Esophagus muscularis mucosa (tissue), 3 donors: ENCODE measurements around the gene AKNAD1.

ENCODE experiments used
- EP300 ChIP-seq: sonication (generic); formaldehyde crosslinking; IDR thresholded peaks from one replicate; pipeline ENCODE4 v1.6.1; 2017; ENCODE audit warnings: antibody characterized with exemption
- TF ChIP-seq, protein P1 (sequence below), 3 experiments: fragments of 200-600 bp in 2 of 3; fragments of 450-650 bp in 1 of 3; sonication (generic) in 2 of 3; IDR thresholded peaks; one replicate each; pipeline ENCODE4 v1.5.1; 2017 to 2019; ENCODE audit warnings: antibody characterized with exemption in 3 of 3, mild to moderate bottlenecking in 2 of 3, moderate library complexity in 1 of 3

DNA sequence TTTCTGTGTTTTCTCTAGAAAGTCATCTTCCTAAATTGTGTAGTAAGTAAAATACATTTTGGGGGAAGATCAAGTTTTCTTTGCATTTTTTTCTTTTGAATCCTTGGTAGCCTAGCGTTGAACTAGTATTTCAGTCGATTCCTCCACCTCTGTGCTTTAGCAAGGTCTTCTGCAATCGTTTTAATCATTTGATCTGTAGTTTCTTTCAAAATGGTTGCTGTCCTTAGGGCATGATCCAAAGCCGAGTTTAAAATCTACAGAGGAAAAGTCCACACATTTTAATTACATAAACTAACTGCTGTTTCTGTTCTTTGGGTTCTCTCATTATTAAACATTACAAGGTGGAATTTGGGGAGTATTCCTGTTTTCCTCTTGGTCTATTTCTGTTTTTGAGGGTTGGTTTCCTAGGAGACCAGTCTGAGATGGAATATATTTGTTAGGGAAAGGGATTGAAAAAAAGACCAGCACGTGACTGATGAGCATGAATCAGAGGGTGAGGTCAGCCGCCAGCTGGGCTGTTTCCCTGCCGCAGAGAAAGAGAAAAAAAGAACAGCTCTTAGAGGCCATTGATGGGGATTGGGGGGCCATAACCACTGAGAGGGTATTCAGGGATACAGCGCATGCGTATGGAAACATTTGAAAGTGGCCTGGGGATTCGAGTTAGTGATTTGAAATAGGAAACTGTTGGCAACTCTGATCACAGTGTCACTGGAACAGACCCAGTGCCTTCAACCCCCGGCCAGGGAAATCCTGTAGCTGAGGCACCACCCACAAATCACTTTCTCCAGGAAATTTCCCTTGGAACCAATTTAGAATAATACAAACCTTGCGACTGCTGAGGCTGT lies 40.6 kb downstream of the AKNAD1 start:
- TF ChIP-seq, protein P1, sequence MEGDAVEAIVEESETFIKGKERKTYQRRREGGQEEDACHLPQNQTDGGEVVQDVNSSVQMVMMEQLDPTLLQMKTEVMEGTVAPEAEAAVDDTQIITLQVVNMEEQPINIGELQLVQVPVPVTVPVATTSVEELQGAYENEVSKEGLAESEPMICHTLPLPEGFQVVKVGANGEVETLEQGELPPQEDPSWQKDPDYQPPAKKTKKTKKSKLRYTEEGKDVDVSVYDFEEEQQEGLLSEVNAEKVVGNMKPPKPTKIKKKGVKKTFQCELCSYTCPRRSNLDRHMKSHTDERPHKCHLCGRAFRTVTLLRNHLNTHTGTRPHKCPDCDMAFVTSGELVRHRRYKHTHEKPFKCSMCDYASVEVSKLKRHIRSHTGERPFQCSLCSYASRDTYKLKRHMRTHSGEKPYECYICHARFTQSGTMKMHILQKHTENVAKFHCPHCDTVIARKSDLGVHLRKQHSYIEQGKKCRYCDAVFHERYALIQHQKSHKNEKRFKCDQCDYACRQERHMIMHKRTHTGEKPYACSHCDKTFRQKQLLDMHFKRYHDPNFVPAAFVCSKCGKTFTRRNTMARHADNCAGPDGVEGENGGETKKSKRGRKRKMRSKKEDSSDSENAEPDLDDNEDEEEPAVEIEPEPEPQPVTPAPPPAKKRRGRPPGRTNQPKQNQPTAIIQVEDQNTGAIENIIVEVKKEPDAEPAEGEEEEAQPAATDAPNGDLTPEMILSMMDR (IDR thresholded peaks at IDR 0.05): no peak
- TF ChIP-seq EP300: no peak
